ENCODE data around the gene XXYLT1.

Gene XXYLT1

DNA sequence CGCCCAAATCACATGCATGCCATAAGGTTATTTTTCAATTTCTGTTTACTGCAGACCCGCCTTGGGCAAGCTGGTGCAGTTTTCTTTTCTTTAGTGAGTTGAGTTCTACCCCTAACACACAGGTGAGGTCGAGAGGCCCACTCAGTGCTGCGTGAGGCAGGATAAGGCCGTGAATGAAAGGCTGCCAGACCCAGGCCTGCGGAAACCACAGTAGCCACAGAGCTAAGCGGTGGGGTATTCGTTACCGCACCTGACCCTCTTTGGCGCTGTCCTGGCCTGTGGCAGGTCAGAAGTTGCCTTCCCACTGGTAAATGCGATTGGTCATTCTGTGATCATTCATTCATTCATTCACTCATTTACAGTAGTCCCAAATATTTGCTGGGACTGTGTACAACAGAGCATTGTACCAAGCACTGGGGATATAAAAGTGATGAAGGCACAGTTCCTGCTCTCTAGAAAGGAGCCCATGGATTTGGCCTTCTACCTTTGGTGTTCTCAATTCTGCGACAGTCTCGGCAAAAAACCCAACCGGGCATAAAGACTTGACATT is 144.8 kb downstream of the XXYLT1 start:
- no peak for DNase-seq

GRCh38 chr3:195125646-195126045 is 145.3 kb downstream of the XXYLT1 start:
- no peak for DNase-seq

GRCh38 chr3:195124378-195124992 is 146.5 kb downstream of the XXYLT1 start:
- DNase-seq, result no peak

DNA sequence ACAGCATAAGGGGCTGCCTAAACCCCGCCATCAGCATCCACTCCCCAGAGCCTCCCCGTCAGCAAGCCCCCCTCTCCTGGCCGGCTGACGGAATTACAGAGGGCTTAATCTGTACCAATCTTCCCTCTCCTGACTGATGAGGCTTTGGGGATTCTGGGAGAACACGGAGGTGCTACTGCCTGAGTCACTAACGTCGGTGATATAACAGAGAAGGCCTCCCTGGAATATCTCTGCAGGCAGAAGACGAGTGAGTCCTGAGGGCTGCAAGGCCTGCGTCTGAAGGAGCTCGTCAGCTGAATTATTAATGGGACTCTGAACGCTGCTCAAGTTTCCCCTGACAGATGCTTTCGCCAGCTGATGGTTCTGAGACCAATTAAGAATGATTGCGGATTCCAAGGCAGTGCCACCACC is 147.7 kb downstream of the XXYLT1 start:
- no peak for DNase-seq

DNA sequence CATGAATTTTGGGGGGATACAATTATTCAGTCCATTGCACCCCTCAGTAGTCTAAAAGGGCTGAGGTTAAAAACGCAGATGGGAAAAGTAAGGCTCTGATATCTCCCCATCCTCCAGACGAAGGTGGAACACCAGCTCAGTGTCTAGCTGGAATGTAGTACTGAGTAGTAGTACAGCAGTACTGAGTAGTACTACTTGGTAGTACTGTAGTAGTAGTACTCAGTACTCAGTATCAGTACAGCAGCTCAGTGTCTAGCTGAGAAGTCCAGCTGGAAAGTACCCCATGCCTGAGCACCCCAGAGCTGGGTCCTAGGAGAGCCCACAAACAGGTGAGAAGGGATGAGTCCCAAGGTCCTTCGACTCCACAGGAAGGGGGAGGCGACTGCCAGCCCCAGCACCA is 148.7 kb downstream of the XXYLT1 start:
- no peak for DNase-seq

DNA sequence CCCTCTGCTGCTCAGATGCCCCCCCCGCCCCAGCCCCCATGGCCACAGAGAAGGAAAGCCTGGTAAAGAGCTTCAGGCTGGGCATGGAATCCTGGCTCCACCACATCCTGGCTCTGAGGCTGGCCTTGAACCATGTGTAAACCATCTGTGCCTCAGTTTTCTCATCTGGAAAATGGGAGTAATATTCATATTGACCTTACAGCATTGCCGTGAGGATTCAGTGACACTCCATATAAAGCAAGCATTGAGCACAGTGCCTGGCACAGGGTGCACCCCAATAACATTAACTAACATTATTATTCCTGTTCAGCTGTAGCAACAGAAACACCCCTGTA is 150.7 kb downstream of the XXYLT1 start:
- no peak for DNase-seq

- no peak for DNase-seq
These were observed 151.3 kb downstream of the XXYLT1 start for GRCh38 chr3:195119461-195120266.

DNA sequence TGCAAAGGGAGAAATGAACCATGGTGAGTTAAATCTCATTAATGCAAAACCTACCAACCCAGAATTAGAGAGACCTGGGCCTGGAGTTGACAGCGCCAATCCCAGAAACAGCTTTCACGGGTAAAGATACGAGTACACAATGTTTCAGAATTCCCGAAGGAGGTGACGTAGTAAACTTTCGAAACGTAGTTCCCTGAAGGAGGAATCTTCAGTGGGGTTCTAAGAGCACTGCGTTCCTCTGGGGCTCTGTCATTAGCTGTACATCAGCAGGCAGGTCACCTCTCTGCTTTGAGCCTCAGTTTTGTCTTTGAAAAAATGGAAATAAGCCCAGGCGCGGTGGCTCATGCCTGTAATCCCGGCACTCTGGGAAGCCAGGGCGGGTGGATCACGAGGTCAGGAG is 152.3 kb downstream of the XXYLT1 start:
- no peak for DNase-seq

GRCh38 chr3:195117978-195118581 is 152.9 kb downstream of the XXYLT1 start:
- no peak for DNase-seq

DNA sequence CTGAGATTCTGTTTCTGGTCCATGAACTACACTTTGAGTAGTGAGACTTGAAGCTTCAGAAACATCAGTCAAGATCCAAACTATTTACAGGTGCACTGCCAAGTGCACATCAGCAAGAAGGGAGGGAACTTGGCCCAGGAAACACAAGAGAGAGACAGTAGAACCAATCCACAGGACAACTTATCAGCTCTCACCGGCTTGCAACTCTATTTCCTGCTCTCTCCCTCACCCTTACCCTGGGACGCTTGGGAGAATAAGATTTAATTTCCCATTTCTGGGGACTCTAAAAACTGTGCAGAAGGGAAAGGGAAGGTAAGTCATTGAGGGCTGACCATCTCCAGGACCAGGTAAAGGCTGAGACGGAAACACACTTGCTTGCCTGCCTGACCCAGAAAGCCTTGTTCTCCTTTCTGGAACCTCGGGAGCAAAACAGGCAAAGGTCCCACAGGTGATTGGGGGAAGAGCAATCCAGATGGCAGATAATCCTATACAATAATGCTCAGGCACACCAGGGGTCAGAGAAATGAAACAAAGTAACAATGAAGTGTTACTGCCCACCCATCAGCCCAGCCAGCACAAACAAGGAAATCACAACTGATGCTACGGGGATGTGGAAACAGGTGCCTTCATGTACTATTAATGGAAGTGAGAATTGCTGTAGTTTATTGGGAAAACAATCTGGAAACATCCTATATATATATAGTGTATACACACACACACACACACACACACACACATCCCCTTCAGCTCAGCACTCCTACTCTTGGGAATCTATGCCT is 154.4 kb downstream of the XXYLT1 start:
- no peak for DNase-seq

DNA sequence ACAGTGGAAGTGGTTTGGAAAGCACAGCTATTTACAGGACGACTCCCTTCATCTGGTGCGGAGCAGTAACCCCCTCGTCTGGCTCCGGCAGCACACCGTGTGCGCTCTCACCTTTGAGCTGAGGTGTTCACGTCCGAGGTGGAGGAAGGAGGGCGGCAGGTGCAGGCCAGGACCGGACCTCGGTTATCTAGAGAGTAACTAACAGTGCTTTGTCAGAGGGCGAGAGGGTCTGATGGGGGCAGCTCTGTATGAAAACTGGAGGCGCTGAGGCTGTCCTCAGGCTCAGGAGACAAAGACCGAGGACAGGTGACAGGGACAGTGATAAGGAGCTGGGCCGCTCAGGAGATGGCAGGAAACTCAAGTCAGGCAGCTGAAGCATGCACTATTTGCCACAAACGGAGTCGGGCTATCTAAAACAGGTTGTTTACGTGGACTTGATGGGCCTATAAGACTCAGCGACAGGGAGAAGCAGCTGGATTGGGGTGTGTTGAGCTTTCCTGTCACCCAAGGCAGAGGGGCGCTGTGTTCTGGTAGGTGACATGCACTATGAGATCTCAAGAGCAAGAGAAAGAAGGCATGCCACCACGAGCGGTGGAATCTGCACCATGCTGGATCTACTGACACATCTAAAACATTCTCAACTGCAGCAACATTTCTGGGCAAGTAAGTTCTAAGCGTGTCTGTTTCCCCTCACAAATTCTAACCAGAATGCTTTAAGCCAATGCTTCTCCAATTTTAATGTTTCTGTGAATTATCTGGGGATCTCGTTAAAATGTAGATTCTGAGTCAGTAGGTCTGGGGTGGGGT is 155.2 kb downstream of the XXYLT1 start:
- no peak for DNase-seq

DNA sequence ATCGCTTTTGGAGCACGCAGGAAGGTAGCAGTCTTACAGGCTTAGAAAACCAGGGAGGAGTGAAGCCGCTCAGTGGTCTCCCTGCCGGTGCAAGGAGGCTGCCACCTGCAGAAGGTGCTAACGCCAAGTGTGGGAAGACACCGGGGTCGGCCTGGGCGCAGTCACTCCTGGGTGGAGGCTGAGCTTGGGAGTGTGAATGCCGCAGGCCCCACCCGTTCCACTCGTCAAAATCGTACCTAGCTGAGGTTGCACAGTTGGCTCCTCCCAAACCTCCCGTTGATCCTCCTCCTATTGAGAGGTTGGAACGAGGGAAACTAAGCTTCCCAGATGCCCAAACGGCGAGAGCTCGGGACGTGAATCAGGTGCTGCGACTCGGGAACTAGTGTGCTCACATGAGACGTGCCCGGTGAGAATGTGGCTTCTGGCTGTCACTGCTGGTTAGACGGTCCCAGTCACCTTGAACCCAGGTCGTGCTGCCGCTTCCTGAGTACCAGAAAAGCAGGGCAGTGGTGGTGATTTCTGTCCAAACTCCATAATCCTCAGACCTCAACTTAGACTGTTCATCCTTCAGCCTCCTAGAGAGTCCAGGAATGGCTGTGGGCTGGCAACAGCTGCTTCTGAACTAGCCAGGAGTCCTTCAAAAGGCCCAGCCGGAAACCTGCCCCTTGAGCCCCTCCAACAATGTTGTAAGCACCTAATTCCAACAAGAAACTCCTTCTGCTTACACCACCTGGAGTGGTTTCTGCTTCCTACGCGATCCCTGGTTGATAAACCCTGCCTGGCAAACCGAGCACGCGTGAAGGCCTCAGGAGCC is 156.0 kb downstream of the XXYLT1 start:
- no peak for DNase-seq

DNA sequence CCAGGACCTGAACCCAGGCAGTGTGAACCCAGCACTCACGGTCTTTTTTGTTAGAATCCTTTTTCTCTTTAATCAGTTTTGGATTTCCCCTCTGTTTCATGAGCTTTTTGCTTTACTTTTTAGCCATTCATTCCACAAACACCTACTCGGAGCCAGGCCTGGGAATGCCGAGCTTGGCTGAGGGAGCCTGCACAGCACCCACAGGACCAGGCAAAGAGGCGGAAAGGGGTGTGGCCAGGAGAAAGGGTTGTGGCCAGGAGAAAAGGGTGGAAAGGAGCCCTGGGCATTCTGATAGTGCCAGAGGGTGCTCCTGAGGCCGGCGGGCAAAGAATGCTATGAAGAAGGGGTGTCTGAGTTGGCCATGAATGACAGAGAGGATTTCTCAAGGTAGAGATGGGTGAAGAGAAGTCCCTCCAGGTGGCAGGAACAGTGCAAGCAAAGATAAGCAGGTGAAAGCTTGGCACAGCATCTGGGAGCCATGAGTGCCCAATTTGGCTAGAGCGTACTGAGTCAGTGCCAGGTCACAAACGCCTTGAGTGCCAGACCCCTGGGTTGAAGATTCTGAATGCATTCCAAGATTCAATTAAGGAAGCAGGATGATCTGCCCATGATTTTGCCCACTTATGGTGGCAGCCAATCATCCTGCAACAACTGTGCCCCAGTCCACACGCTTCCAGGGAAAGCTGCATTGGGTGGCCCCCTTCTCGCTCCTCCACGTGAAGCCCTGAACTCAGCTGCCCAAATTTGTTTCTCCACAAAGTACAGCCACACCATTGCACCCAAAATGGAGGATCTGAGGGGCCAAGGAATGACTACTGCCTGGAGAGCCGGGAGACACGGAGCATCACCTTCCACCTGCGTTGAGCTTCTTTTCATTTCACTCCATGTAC is 157.2 kb downstream of the XXYLT1 start:
- no peak for DNase-seq

DNA sequence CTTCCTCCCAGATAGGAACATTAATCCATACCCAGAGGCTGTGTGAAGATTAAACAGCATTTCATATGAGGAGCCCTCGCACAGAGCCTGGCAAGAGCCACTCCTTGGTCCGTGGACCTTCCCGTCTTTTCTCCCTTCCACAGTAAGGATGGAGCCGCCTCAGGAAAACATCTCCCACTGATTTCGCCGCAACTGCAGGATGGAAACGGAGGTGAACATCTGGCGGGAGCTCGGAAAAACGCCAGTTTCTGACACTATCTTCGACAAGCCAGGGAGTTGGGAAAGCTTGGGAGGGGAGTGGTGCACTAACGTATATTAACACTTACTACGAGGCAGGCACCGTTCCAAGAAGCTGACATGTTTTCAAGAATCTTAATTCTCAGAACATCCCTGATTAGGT is 157.9 kb downstream of the XXYLT1 start:
- no peak for DNase-seq

- no peak for DNase-seq
These were observed 158.6 kb downstream of the XXYLT1 start for GRCh38 chr3:195112361-195112791.

- DNase-seq, result no peak
These were observed 159.2 kb downstream of the XXYLT1 start for GRCh38 chr3:195111766-195112165.

DNA sequence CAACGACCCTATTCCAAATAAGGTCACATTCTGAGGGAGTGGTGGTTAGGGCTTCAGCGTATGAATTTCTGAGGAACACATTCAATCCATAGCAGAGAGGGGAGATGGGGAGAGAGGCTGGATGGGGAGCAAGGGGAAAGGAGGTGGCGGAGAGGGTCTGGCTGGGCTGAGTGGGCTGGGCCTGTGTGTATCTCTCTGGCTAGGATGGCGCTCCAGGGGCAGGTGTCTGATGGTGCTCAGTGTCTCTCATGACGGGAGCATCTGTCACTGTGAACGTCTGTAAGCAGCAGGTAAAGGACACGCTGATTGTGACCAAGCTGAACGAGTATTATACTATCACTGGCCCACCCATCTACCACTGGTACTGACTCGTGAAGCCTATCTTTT is 159.6 kb downstream of the XXYLT1 start:
- DNase-seq, result no peak

DNA sequence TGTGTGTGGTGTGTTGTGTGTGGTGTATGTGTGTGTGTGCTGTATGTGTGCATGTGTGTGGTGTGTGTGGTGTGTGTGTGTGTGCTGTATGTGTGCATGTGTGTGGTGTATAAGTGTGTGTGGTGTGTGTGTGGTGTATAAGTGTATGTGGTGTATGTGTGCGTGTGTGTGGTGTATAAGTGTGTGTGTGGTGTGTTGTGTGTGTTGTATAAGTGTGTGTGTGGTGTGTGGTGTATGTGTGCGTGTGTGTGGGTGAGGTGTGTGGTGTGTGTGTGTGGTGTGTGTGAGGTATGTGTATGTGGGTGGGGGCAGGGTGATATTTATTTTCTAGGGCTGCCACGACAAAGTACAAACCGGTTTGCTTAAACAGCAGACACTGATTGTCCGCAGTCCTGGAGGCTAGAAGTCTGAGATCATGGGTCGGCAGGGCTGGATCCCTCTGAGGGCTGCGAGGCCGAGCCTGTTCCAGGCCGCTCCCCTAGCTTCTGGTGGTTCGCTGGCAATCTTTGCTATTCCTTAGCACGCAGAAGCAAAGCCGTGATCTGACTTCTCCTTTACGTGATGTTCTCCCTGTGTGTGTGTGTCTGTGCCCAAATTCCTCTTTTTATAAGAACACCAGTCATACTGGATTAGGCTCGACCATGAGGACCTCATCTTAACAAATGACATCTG is 160.2 kb downstream of the XXYLT1 start:
- no peak for DNase-seq

DNA sequence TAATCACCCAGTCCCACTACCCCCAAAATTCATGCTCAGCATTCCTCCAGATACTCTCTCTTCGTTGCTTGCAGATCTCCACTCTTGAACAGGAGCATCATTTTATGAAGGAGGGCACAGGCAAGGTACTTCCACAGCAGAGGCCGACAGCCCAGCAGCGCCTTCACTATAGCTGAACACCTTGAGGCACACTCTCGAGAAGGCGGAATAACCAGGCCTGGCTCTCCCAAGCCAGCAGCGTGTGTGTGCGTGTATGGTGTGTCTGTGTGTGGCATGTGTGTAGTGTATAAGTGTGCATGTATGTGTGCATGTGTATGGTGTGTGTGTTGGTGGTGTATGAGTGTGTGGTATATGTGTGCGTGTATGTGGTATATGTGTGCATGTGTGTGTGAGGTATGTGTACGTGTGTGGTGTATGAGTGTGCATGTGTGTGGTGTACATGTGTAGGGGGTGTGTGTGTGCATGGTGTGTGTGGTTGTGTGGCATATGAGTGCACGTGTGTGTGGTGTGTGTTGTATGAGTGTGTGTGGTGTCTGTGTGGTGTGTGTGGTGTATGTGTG is 161.8 kb downstream of the XXYLT1 start:
- no peak for DNase-seq
